Measurements from ENCODE around the gene MOK.

GRCh38 chr14:102278631-102278935, 26.4 kb downstream of the MOK start:
- TF ChIP-seq CTCF (IDR thresholded peaks at IDR 0.05; ENCODE audit: low read depth, low read length) (no peak), POLR2A (IDR thresholded peaks at IDR 0.05; ENCODE audit: extremely low read depth, insufficient read length) (no peak), MYC (IDR thresholded peaks at IDR 0.05; ENCODE audit: low read depth, low read length) (no peak)
- TF ChIP-seq, protein P1, sequence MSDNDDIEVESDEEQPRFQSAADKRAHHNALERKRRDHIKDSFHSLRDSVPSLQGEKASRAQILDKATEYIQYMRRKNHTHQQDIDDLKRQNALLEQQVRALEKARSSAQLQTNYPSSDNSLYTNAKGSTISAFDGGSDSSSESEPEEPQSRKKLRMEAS (IDR thresholded peaks at IDR 0.05; ENCODE audit: low read depth, low read length) = no peak

All from NB4 (cell line).